H54 (cell line): ENCODE data around the gene SIRT7.

ENCODE experiments used
- DNase-seq: peaks from one replicate; pipeline ENCODE4 v3.0.0; 2011; ENCODE audit warnings: low spot score, mixed read lengths; ENCODE audit not compliant: insufficient read length
- FAIRE-seq: peaks from 3 replicates; lab custom pipeline; 2011; peaks lifted over from hg19 to GRCh38; lab: Jason Lieb, UNC
- POLR2A ChIP-seq: IDR thresholded peaks from 2 replicates; pipeline ENCODE4 v1.6.1; 2011; ENCODE audit warnings: low read depth, mild to moderate bottlenecking, low read length

The SIRT7 gene

DNA sequence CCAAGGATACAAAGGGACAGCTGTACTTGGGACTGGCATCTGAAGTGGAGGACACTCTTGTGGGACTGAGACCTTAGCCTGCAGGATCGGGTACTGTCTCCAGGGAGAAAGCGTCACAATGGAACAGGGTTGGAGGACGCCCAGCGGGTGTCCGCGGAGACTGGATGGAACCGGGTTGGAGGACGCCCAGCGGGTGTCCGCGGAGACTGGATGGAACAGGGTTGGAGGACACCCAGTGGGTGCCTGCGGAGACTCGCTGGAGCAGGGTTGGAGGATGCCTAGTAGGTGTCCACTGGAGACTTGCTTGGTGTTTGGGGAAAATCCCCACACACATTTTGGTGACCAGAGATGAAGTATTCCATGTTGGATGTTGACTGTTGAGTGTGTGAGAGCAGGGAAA lies 29.2 kb upstream of the SIRT7 start, which contains the start of gene MYADML2:
MYADML2 (minus strand) TSS at position 45 of the 400 bp plus-strand sequence. CDS start 5,492 bp downstream, outside the sequence.
- DNase-seq (no peak), FAIRE-seq (no peak)
- no peak for TF ChIP-seq POLR2A

DNA sequence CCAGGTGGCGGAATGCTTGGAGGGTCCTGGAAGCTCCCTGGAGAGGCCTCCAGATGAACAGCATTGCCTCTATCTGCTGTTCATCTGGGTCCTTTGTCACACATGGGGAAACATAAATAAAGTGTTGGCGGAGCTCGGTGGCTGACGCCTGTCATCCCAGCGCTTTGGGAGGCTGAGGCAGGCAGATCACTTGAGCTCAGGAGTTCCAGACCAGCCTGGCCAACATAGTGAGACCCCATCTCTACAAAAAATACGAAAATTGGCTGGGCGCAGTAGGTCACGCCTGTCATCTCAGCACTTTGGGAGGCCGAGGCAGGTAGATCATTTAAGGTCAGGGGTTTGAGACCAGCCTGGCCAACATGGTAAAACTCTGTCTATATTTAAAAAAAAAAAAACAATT lies 26.9 kb upstream of the SIRT7 start:
- DNase-seq (no peak), FAIRE-seq (no peak)
- no peak for TF ChIP-seq POLR2A

GRCh38 chr17:81942167-81942553 lies 24.2 kb upstream of the SIRT7 start:
- no peak for DNase-seq
- no peak for FAIRE-seq
- TF ChIP-seq POLR2A = no peak

DNA sequence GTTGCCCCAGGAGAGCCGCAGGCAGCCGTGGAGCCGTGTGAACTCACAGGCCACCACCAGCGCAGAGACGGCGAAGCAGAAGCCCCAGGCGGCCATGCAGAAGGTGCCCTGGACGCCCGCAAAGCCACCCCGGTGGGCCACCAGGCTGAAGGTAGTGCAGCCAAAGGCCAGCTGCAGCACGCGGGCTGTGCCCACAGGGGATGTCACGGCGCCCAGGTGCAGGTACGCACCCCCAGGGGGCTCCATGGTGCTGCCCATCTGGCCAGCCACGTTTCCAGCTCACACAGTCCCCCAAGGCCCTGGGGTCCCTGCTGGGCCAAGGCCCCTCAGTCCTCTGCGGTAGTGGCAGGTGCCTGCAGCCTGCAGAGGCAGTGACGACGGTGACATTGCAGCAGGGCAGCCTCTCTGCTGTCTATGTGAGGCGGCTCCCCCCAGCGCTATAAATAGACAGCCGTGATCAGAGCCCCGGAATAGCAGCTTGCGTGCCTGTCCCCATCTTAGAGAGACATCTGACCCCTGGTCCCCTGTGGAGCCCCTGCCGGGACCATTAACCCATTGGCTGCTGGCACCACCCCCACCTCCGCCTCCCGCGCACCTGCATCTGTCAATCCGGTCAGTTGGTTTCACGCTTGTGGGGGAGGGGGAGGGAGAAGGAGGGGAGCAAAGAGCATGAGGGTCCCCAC lies 23.6 kb upstream of the SIRT7 start:
- no peak for TF ChIP-seq POLR2A

GRCh38 chr17:81940538-81941483 lies 22.8 kb upstream of the SIRT7 start:
- no peak for FAIRE-seq
- no peak for TF ChIP-seq POLR2A
- DNase-seq = no peak

More for the DNA sequence above, 23.6 kb upstream of the SIRT7 start:
- no peak for DNase-seq
- no peak for FAIRE-seq

DNA sequence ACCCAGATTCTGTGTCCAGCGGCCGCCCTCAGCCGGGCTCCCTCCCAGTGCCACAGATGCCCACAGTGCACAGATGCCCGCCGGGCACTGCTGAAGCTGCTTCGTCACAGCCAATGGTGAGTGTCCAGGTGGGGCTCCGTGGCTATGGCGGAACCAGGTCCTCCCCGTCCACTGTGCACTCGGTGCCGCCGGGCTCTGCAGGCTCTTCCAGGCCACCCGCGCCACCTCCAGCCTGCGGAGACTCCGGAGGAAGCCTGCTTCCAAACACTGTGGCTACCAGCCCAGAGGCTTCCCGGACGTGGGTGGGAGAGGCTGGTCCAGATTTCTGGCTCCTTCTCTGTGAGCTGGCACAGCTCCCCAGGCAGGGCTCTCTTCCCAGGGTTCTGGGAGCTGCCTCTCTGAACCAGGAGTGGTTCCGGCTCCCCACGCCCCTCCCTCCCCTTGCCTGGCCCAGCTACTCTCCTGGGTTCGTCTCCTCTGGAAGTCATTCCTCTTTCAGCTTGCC lies 22.0 kb upstream of the SIRT7 start:
- TF ChIP-seq POLR2A = no peak
- DNase-seq (no peak), FAIRE-seq (no peak)

DNA sequence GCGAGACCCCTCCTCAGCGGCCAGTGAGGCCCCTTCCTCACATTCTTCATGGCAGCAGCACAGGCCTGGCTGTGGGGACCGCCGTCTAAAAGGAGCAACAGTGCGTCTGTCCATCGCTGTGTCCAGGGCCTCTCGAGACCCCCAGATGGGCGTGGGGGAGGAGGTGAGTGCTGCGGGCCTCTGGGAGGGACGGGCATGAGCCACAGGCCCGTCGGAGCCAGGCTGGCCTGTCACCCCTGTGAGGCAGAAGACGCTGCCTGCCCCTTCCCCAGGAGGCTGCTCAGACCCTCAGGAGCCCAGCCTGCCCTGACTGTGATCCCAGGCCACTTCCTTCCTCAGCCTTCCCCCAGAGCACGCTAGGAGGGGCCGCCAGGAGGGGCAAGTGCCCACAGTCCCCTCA lies 21.2 kb upstream of the SIRT7 start:
- no peak for DNase-seq
- FAIRE-seq = no peak
- TF ChIP-seq POLR2A = no peak

- FAIRE-seq (no peak), DNase-seq (no peak)
- TF ChIP-seq POLR2A = no peak
Measured at GRCh38 chr17:81935709-81936084, 17.7 kb upstream of the SIRT7 start.

GRCh38 chr17:81934850-81935708 lies 17.1 kb upstream of the SIRT7 start:
- DNase-seq = no peak
- no peak for FAIRE-seq
- TF ChIP-seq POLR2A = no peak

DNA sequence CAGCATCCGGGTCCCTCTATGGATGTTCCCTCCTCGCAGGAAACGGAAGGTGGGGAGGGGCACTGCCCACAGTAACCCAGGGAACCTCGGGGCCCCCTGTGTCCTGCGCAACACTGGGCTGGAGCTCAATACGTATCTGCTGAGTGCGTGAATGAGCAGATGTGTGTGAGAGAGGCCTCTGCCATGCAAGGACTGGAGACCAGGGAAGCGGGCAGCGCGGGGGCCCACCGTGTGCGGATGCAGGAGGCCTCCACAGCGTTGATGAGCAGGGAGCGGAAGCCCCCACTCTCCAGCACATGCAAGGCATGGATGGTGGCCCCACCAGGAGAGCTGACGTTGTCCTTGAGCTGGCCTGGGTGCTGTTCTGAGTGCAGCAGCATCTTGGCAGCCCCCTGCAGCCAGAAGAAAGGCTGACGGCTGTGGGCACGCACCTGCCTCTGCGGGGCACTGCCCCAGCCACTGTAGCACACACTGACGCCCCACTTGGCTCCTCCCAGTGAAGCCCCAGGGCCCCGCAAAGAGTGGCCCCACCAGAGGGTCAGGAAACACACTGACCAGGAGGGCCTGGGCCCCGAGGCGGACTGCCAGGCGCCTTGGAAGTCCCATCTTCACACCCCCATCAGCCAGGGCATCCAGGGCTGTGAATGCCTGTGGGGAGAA lies 16.3 kb upstream of the SIRT7 start:
- FAIRE-seq (no peak), DNase-seq (no peak)
- no peak for TF ChIP-seq POLR2A

- 0 out of 2 replicates have a peak, but pooled peaks have one; percentile 6 for TF ChIP-seq POLR2A
- no peak for DNase-seq
- no peak for FAIRE-seq
Measured at GRCh38 chr17:81933178-81933699, 15.3 kb upstream of the SIRT7 start.

DNA sequence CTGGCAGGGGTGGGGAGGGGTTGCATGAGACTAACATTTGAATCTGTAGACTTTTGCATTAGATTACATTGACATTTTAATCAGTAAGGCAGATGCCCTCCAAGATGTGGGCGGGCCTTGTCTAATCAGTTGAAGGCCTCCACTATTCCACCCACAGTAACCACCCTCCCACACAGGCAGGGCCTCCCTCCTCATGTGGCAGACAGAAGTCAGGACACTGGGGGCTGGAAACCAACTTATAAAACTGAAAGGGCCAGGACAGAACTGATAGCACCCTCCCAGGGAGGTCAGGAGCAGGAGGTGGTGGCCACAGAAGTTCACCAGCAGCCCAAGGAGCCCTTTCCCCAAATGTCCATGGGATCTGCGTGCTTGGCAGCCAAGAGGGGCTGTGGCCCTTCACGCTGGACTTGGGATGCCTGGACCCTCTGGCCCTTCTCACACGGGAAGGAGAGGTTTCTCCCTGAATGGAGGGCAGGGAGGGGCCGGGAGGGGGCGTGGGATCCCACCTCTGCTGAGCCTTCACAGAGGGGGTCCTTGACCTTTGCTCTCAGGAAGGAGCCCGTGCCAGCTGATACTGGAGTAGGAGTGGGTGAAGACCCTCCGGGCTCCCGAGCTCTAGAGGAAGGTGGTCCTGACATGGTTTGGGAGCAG lies 14.5 kb upstream of the SIRT7 start:
- DNase-seq (no peak), FAIRE-seq (no peak)
- TF ChIP-seq POLR2A = peak; percentile 8; the same call in 1 of the 2 replicates
